Loucy (cell line): ENCODE data around the gene TFPT.

ENCODE experiments used
- EZH2phosphoT487 ChIP-seq: fragments of 200-600 bp; IDR thresholded peaks from 2 replicates; pipeline ENCODE4 v1.6.1; 2018; ENCODE audit warnings: antibody characterized with exemption, mild to moderate bottlenecking, moderate library complexity, borderline replicate concordance
- TF ChIP-seq, protein P1 (sequence below): fragments of 200-600 bp; sonication (generic); conservative IDR thresholded peaks from 2 replicates; pipeline ENCODE4 v1.5.1; 2014; ENCODE audit warnings: mild to moderate bottlenecking, antibody characterized with exemption, low read length

DNA sequence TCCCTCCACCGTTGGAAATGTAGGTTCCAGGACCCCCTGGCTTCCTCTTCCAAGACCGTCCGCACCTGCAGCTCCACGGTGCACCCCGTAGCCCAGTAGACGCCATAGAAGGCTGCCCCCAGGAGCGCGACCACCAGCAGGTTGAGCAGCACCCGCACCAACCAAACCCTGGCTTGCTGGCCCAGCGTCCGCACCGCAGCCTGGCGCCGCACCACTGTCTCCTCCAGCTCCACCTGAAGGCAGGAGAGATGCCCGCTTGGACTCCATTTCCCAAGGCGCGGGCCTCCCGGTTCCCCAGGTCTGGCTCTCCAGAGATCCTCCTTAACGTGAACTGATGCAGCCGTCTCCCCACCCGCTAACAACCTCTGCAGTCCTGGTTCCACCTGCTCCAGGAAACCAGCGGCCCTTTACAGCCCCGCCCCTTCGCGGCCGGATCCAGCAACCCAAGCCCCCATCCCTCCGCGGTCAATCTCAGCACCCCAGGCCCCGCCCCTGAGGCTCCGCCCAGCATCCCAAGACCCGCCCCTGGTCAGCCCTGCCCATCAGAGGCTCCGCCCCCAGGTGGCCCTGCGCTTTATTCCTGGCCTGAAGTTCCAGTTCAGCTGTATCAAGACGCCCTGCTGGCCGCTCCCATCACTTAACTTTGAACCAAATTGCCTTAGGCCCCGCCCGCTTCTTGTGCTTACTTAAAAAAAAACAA, 49.1 kb upstream of the TFPT start:
- TF ChIP-seq, protein P1, sequence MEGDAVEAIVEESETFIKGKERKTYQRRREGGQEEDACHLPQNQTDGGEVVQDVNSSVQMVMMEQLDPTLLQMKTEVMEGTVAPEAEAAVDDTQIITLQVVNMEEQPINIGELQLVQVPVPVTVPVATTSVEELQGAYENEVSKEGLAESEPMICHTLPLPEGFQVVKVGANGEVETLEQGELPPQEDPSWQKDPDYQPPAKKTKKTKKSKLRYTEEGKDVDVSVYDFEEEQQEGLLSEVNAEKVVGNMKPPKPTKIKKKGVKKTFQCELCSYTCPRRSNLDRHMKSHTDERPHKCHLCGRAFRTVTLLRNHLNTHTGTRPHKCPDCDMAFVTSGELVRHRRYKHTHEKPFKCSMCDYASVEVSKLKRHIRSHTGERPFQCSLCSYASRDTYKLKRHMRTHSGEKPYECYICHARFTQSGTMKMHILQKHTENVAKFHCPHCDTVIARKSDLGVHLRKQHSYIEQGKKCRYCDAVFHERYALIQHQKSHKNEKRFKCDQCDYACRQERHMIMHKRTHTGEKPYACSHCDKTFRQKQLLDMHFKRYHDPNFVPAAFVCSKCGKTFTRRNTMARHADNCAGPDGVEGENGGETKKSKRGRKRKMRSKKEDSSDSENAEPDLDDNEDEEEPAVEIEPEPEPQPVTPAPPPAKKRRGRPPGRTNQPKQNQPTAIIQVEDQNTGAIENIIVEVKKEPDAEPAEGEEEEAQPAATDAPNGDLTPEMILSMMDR: no peak
- no peak for TF ChIP-seq EZH2phosphoT487
